AG04449 (cell line): ENCODE results near the gene URGCP.
"Not testable (repeated sequence)": the region's sequence is repeated elsewhere in the genome, so short reads cannot be mapped to it uniquely, and the experiment has no call there.

ENCODE experiments used
- CTCF ChIA-PET: fragments of 350-600 bp; formaldehyde crosslinking; extraction: SDS; loops from one replicate; lab custom pipeline; 2021; ENCODE audit warnings: antibody characterized with exemption; lab: Yijun Ruan, JAX
- POLR2A ChIA-PET: fragments of 400-600, 350-600 bp; formaldehyde crosslinking; extraction: SDS; loops from one replicate; lab custom pipeline; 2020; ENCODE audit warnings: antibody characterized with exemption, inconsistent platforms; lab: Yijun Ruan, JAX
- DNase-seq: peaks from one replicate; pipeline ENCODE4 v3.0.0-alpha.2; 2010; ENCODE audit warnings: low read depth, low spot score
- H3K4me3 ChIP-seq: 2 replicates; pipeline ENCODE4 v1.5.1; 2011; ENCODE audit warnings: low read depth, mild to moderate bottlenecking, control low read depth, low read length
- TF ChIP-seq, protein P1 (sequence below): IDR thresholded peaks from one replicate; pipeline ENCODE4 v1.5.1; 2011; ENCODE audit warnings: mild to moderate bottlenecking, moderate library complexity, low read length, control low read depth, inconsistent platforms; ENCODE audit not compliant: insufficient read depth; ENCODE audit errors: missing control alignments

URGCP gene

DNA sequence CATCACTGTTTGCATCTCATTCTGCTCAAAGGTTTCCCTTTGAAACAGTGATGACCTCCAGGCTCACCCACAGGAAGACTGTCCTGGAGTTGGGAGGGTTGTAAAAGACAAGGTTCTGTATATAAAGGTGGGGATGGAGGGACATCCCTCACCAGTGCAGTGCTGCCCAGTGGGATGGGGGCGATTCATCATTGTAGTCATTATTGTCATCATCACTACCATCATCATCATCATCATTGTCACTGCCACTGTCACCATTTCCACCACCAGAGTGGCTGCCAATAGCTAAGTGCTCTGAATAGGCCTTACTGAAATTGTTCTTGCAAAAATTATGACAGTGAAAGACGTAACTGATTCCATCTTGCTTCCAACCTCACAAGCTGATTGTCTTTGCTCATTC lies 61.7 kb downstream of the URGCP start:
- CTCF ChIA-PET = interaction anchor here (0.9 to 2.1 kb wide), 5 partner anchors 9 to 262 kb away, joined by 3 to 11 read pairs (median 3); partner anchors contain the start of genes COA1 and STK17A
- TF ChIP-seq, protein P1, sequence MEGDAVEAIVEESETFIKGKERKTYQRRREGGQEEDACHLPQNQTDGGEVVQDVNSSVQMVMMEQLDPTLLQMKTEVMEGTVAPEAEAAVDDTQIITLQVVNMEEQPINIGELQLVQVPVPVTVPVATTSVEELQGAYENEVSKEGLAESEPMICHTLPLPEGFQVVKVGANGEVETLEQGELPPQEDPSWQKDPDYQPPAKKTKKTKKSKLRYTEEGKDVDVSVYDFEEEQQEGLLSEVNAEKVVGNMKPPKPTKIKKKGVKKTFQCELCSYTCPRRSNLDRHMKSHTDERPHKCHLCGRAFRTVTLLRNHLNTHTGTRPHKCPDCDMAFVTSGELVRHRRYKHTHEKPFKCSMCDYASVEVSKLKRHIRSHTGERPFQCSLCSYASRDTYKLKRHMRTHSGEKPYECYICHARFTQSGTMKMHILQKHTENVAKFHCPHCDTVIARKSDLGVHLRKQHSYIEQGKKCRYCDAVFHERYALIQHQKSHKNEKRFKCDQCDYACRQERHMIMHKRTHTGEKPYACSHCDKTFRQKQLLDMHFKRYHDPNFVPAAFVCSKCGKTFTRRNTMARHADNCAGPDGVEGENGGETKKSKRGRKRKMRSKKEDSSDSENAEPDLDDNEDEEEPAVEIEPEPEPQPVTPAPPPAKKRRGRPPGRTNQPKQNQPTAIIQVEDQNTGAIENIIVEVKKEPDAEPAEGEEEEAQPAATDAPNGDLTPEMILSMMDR = no peak
- POLR2A ChIA-PET = interaction anchor here (1.2 kb wide), 1 partner anchor 115 kb away, joined by 3 read pairs; the partner anchor contains the start of gene COA1
- DNase-seq = no peak
- H3K4me3 ChIP-seq = no peak overlapping the region

DNA sequence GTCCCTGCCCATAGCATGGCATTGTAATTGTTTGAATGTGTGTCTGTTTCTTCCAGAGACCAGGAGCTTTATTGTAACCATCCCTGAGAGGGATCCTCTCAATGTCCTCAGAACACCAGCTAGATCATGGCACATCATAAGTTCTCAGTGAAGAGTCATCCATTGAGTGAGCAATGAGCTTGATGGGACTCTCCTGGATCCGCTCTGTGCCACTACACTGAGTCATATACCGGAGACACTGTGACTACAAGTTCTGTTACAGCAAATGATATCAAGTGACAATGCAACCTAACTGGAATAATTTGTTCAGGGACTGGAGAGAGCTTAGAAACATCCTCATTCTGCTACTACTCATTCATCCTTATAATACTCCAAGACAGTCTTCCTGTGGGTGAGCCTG lies 62.1 kb downstream of the URGCP start:
- no peak overlapping the region for H3K4me3 ChIP-seq
- DNase-seq = no peak
- POLR2A ChIA-PET = interaction anchor here (1.2 kb wide), 1 partner anchor 115 kb away, joined by 3 read pairs; the partner anchor contains the start of gene COA1
- TF ChIP-seq, protein P1 = no peak
- CTCF ChIA-PET = interaction anchor here (0.9 to 2.1 kb wide), 5 partner anchors 9 to 262 kb away, joined by 3 to 11 read pairs (median 3); partner anchors contain the start of genes COA1 and STK17A

DNA sequence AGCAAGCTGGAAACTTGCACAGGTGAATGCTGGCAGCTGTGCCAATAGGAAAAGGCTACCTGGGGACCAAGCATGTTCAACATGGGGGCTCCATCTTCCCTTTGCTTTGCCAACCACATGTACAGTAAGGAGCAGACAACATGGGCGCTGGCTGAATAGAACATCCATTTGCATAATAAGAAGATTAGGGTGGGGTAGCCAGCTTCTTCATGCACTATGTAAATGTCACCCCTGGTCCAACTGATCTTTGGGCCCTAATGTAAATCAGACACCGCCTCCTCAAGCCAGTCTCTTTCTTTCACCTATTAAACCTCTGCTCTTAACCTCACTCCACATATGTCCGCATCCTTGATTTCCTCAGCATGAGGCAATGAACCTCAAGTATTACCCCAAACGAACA lies 63.1 kb downstream of the URGCP start:
- H3K4me3 ChIP-seq = no peak overlapping the region
- POLR2A ChIA-PET = no interaction called here
- TF ChIP-seq, protein P1 = no peak
- CTCF ChIA-PET = interaction anchor here (0.8 to 1.7 kb wide), 5 partner anchors 10 to 144 kb away, joined by 3 to 6 read pairs (median 4); partner anchors contain the start of gene COA1
- DNase-seq = no peak

DNA sequence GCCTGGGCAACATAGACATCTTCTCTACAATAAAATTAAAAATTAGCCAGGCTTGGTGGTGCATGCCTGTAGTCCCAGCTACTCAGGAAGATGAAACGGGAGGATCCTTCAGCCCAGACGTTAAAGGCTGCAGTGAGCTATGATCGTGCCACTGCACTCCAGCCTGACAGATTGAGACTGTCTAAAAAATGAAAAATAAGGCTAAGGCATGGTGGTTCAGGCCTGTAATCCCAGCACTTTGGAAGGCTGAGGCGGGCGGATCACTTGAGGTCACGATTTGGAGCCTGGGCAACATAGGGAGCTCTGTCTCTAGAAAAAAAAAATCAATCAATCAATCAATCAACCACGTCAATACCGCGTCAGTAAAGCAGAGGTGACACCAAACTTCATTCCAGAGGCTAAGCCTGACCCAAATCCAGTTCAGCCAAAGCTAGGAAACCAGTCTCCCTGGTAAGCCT lies 68.2 kb downstream of the URGCP start:
- H3K4me3 ChIP-seq = no peak overlapping the region; the same call in 1 of the 2 replicates
- DNase-seq = no peak
- POLR2A ChIA-PET = interaction anchor here (0.6 kb wide), 1 partner anchor 71 kb away, joined by 3 read pairs; no protein-coding TSS in a partner anchor
- TF ChIP-seq, protein P1 = no peak
- CTCF ChIA-PET = interaction anchor here (0.6 to 8.0 kb wide), 42 partner anchors 11 to 951 kb away, joined by 3 to 133 read pairs (median 5); partner anchors contain the start of genes BLVRA, COA1, MRPL32 and MRPS24

DNA sequence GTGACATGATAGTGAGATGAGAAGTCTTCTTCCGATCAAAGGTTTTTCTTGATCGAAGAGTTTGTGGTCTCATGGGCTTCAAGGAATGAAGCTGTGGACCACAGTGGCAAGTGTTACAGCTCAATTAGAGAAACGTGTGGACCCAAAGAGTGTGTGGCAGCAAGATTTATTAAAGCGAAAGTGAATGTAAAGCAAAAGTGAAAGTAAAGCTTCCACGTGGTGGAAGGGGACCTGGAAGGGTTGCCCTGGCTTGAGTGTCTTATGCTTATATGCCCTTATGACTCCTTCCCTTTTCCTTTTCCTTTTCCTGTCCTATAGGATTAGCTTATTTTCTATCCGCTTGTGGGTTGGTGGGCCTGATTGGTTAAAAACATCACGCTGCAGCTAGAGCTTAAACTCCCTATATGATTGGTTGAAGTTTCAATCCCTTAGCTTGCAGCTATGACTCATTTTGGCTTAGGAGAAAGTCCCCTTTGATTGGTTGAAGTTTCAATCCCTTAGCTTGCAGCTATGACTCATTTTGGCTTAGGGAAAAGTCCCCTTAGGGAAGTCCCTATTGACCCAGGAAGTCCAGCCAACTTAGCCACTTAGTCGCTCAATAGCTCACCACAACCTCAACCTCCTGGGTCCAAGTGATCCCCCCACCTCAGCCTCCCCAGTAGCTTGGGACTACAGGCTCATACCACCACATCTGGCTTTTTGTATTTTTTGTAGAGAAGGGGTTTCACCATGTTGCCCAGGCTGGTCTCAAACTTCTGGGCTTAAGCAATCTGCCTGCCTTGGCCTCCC lies 71.7 kb downstream of the URGCP start:
- TF ChIP-seq, protein P1 = no peak
- CTCF ChIA-PET = interaction anchor here (0.9 to 8.0 kb wide), 6 partner anchors 8 to 253 kb away, joined by 3 to 133 read pairs (median 37); partner anchors contain the start of gene STK17A
- POLR2A ChIA-PET = no interaction called here
- DNase-seq = no peak
- no peak overlapping the region for H3K4me3 ChIP-seq

DNA sequence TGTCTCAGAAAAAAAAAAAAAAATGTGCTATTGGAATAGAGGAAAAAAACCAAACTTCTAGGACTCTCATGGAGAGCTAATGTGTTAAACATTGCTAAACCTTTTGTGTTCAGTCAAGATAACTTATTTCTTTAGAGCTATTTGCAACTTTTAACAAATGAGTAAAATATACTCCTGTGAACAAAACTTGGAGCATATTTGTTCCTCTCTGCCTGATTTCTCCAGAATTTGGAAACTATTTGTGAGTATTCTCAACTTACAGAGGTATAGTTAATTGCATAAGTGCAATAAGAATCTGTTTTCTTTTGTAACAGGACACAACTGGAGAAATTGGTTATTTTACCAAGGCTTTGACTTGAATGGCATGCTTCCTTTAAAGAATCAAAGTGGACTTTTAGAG lies 75.5 kb downstream of the URGCP start:
- DNase-seq, H3K4me3 ChIP-seq, POLR2A ChIA-PET: not testable (repeated sequence)
- CTCF ChIA-PET = interaction anchor here (1.4 to 11.4 kb wide), 2 partner anchors 5 to 248 kb away, joined by 7 to 133 read pairs; partner anchors contain the start of gene STK17A
